NCI-H1436 (cell line): ENCODE measurements around the gene PTAFR.
A peak's percentile ranks its signal among the peaks of the same experiment; 100 is the strongest.

Source experiments
- DNase-seq: peaks from one replicate; lab custom pipeline; 2025; lab: John Stamatoyannopoulos, UW

PTAFR gene

DNA sequence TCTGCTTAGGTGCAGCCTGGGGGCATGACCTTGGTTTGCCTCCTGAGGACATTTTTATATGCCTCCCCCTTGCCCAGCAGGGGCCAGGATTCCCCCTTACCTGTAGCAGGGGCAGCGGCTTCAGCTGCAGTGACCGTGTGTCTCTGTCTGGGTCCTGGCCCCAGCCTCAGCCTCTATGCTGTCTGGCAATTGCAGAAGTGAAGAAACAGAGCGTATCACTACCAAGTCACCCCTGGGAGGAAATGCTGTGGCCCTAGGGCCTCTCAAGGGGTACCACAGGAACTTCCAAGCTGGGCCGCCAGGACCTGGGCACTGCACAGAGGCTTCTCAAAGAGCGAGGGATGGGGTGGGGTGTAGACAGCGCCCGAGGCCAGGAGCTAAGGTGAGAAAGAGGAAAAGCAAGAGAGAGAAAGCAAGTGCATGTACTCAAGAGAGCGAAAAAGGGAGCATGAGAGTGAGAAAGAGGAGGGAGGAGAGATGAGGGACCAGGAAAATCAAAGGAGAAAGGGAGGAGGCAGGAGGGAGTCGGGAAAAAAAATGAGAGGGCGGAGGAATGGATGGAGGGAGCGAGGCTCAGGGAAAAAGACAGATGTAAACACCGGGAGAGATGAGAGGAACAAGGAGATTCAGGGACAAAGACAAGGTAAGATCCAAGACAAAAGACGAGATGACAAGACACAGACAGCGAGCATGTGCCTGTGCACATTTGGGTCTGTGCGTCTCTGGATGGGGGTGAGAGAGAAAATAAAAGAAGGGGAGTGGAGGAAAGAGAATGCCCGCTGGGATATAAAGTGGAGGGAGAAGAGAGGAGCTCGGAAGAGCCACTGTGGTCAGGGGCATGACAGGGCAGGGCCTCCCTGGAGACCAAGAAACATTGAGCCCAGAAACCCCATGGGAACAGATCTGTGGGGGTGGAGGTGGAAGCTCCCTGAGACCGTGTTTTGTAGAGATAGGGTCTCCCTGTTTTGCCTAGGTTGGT is at the start of gene PTAFR:
Gene PTAFR (minus strand): TSS at position 199 of the 979 bp plus-strand sequence. CDS start 25,669 bp downstream, outside the sequence.
- no peak for DNase-seq

DNA sequence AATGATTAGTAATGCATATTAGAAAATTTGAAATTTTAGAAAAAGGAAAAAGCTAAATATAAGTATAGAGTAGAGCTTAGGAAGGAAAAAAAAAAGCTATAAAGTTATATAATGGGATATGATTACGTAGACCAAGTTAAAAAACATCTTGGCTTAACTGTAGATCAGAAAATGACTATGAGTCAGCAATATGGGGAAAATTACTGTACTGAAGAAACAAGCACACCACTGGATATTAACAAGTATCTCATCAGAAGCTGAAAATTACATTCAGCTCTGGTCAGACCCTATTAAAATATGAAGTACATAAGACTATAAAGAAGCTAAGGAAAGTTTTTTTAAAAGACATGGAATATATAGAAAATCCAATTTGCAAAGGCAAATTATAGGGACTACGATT is 36.8 kb upstream of the PTAFR start:
- DNase-seq: no peak

GRCh38 chr1:28209700-28210099 is 33.2 kb upstream of the PTAFR start:
- no peak for DNase-seq

- DNase-seq: peak; percentile 27
These were observed 32.4 kb upstream of the PTAFR start for GRCh38 chr1:28208818-28209441.

- no peak for DNase-seq
These were observed 28.8 kb upstream of the PTAFR start for GRCh38 chr1:28205243-28205642.

DNA sequence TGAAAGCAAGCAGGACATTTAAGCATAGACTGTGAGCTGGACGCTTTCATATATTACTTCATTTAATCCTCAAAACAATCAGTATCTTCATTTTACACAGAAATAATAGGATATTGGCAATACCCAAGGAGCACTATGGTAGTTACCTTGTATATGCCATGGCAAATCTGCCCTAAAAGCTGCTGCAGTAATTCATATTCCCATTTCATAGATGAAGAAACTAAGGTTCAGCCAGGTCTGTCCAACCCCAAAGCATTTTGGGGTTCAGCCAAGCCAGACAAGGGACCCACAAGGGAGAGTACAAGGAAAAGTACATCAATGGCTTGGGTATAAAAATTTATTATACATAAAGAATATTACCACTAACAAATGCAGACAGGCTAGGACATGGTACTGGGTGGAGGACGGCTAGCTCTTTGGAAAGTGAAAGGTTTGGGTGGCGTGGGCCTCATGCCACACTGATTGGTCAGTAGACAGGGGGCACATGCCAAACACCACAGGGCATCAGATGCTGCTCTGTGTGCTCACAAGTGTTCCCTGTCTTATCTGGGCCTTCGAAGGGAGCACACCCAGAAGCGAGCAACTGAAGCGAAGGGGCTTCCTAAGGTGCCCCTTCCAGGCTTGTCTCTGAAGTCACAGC is 23.9 kb upstream of the PTAFR start:
- DNase-seq: no peak

DNA sequence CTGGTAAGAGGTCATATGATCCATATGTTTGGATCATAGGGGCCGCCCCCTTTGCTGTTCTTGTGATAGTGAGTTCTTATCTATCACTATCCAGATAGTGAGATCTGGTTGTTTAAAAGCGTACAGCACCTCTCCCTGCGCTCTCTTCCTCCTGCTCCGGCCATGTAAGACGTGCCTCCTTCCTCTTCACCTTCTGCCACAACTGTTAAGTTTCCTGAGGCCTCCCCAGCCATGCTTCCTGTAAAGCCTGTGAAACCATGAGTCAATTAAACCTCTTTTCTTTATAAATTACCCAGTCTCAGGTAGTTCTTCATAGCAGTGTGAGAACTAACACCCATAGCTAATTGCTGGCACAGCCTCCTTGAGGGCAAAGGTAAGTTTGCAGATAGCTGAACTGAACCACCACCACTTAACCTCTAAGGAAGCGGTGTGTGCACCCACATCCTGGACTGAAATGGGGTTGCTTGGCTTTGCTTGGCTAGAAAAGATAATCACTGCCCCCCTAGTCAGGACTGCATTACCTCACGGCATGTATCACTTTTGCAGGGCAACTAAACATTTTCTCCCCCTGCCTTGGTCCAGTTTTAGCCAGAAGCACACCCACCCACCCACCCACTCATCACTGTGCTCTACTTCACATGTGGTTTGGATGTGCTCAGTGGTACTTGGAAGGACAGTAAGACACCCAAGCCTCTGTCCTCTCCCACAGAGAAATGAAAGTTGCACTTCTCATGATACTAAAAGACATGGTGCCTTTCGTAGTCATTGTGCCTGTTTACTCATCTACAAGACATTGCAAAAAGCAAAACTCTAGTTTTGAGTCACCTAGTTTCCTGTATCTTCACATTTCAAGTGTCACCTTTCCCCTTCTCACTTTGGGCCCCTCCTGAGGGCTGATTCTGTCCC is 23.1 kb upstream of the PTAFR start:
- no peak for DNase-seq

- no peak for DNase-seq
These were observed 21.4 kb upstream of the PTAFR start for GRCh38 chr1:28197682-28198415.

DNA sequence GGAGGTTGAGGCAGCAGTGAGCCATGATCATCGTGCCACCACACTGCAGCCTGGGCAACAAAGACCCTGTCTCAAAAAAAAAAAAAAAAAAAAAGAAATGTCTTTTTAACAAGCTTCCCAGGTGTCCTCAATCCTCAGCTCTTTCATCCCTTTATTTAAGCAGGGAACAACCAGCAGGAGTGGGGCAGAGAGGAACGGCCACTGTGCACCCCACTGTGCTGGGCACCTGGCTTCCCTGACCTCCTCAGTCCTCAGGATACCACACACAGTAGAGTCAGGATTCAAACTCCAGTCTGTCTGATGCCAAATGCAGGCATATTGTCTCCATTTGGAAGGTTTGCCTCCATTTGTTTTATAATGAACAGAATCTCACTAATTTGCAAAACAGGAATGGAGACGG is 19.8 kb upstream of the PTAFR start:
- DNase-seq: no peak

- no peak for DNase-seq
These were observed 19.3 kb upstream of the PTAFR start for GRCh38 chr1:28195780-28196179.

DNA sequence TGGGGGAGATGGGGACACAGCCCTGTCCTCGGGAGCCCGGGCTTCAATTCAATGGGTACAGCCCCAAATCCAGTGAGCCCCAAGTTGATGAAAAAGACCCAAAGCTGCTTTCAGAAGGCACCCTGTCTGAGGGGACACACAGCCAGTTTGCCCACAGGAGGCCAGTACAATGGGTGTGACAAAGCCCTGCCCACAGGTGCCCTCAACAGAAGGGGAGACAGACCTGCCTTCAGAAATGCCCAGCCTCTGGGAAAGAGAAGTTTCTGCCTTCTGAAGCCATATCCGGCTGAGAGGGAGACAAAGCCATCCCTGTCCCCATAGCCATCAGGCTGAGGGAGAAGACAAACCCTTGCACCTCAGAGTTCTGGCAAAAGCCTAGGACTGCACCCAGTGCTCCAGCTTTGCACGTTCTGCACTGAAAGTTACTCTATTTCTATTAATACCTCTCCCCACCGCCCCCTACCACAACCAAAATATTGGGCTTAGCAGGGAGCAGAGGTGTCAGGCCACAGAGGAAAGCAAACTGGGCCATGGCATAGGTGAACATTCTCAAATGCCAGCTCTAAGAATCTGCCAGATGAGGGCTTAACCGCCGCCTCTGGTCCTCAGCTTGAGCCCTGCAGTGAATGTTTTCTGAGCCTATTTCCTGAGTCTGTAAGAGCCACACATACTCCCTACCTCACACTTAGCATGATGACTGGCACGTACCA is 18.0 kb upstream of the PTAFR start:
- DNase-seq: no peak

DNA sequence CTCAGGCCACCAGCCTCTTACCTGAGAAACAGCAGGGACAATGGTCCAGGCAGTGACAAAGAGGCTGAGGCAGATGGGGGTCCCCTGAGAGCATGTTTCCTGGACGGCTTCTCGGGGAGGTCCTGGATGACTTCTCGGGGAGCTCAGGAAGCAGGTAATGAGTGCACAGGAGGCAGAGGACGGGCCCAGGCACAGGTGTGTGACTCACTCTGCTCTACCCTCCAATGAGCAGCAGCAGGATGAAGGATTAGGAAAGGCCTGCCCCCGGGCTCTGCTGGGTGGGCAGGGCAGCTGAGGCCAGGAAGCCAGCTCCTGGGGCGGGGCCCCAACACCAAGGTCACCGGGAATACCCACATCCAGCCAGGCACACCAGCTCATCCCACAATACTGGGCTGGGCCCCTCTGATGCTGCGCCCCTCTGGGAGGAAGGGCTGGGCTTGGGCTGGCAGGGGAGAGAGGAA is 17.2 kb upstream of the PTAFR start:
- no peak for DNase-seq

DNA sequence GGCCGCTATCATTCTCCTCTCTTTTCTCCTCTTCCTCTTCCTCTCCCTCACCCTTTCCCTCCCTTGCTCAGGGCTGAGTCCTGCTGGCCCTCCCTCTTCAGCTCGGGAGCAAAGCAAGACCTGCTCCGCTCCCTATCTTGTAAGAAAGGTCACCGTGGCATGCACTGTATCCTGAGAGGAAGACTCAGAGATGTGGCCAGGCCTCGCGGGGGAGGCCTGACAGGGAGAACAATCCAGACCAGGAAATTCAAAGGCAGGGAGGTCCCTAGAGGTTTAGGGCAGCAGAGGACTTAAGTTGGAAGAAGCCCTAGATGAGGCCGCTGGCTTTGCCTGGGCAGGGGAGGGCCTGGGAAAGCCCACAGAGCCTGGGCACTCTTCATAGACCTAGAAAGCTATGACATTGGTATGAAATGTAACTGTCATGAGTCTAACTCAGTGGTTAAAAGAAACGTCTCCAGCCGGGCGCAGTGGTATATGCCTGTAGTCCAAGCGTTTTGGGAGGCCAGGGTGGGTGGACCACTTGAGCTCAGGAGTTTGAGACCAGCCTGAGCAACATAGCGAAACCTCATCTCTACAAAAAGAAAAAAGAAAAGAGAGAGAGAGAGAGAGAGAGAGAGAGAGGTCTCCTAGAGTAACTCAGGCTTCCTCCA is 14.6 kb upstream of the PTAFR start:
- no peak for DNase-seq

DNA sequence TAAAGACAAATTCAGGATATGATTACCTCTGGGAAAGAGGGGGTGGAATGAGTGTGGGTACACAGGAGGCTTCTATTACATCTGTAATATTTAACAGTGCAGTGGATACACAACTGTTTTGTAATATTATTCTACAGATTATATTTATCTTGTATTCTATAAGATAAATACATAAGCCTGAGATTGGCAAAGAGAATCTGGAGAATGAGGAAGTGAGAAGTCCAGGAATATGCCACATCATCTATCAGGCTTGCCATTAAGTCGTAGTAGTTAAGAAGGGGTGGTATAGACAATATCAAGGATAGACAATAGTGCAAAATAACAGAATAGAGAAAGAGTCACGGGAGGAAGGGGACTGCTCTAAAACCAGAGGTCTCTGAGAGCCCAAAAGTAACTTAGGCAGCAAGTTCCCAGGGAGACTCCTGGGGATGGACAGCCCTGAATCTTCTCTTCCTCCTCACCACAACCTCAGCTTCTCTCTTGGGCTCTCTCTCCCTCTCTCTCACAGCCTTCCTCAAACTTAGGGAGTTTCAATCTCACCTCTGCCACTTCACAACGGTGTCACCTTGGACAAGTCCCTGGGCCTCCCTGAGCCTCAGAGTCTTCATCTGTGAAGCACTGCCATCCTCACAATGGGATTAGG is 14.0 kb upstream of the PTAFR start:
- DNase-seq: no peak

- DNase-seq: no peak
These were observed 8.6 kb upstream of the PTAFR start for GRCh38 chr1:28185071-28185470.

GRCh38 chr1:28180306-28181305 is 4.1 kb upstream of the PTAFR start:
- no peak for DNase-seq

DNA sequence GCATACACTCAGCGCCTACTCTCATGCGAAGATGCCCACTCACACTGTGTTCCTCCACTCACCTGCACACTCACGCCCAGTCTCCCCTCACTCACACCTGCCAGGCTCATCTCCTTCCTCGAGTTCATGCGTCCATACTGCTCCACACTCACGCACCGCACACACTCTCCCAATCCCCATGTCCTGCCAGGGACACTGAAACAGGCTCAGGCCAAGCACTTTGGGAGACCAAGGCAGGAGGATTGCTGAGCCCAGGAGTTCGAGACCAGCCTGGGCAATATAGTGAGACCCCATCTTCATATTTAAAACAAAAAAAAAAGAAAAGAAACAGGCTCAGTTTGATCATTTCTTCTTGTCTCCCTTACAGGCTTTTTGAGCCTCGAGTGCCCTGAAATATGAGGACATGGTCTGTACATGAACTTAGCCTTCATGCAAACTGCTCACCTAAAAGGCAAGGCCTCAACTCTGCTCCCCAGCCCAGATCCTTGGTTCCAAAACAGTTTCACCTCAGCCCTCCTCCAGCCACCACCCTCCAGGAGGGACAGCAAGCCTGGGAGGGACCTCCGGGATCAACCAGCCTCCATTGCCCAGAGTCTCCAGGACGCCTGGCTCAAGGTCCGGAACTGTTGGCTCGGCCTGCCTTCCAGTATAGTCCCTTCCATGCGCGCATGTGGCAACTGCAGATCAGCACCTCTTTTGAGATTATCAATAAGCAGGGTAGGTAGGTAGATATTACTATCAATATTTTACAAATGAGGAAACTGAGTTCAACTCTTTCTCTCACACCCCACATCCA is 2.4 kb upstream of the PTAFR start:
- no peak for DNase-seq
